GM18951 (cell line): ENCODE measurements around the gene TTC8.
A peak's percentile ranks its signal among the peaks of the same experiment; 100 is the strongest.
"Not testable (repeated sequence)": the region's sequence is repeated elsewhere in the genome, so short reads cannot be mapped to it uniquely, and the experiment has no call there.

ENCODE experiments used
- POLR2A ChIP-seq: IDR thresholded peaks from 4 replicates; pipeline ENCODE4 v1.6.1; 2011; ENCODE audit warnings: mild to moderate bottlenecking; ENCODE audit not compliant: insufficient read length, insufficient read depth; ENCODE audit errors: extremely low read depth
- in situ Hi-C: fragments of 300-500 bp; cut with MboI; formaldehyde crosslinking; loops from one replicate; pipeline ENCODE4 v1.12.0; 2022; ENCODE audit warnings: low sequenced_read_pairs, mixed read lengths, inconsistent platforms; ENCODE audit not compliant: unreplicated experiment

TTC8 gene

GRCh38 chr14:88824314-88825077, at the start of gene TTC8:
TSS of gene TTC8 (plus strand) at chr14:88824651. CDS start at chr14:88824708, 57 bp downstream.
- TF ChIP-seq POLR2A, result peak; percentile 59
- in situ Hi-C loops, result no loop called here

DNA sequence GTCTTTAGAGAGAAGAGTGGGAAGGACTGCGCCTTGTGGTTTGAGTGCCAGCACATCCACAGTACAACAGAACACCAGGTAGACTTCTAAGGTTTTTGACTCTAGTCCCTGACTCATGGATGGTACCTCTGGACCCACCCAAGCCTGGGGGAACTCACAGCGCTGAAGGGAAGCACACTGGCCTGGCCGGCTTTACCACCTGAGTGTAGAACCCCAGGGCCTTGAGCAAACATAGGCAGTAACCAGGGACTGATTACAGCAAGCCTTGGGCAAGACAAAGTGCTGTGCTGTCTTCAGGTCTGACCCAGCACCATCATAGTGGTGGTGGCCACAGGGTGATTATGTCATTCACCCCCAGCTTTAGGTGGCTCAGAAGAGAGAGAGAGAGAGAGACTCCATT, 48.9 kb upstream of the TTC8 start:
- TF ChIP-seq POLR2A, result no peak
- in situ Hi-C loops, result no loop called here

DNA sequence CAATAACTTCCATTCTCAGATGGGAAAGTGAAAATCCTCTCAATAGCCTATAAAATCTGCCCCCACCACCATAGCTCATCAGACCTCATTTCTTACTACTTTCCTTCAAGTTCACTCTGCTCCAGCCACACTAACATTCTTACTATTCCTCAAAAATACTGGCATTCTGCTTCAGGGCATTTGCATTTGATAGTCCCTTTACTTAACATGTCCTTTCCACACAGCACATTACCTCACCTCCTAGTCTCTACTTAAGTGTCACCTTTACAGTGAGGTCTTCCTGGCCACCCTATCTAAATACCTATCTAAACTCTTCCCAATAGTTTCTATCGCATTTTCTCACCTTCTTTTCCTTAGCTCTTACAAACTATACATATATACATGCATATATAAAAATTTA, 38.5 kb upstream of the TTC8 start:
- TF ChIP-seq POLR2A, result no peak
- in situ Hi-C loops, result no loop called here

GRCh38 chr14:88786715-88787114, 37.7 kb upstream of the TTC8 start:
- TF ChIP-seq POLR2A, result no peak
- in situ Hi-C loops, result no loop called here

GRCh38 chr14:88789573-88789972, 34.9 kb upstream of the TTC8 start:
- in situ Hi-C loops, result not testable (repeated sequence)

DNA sequence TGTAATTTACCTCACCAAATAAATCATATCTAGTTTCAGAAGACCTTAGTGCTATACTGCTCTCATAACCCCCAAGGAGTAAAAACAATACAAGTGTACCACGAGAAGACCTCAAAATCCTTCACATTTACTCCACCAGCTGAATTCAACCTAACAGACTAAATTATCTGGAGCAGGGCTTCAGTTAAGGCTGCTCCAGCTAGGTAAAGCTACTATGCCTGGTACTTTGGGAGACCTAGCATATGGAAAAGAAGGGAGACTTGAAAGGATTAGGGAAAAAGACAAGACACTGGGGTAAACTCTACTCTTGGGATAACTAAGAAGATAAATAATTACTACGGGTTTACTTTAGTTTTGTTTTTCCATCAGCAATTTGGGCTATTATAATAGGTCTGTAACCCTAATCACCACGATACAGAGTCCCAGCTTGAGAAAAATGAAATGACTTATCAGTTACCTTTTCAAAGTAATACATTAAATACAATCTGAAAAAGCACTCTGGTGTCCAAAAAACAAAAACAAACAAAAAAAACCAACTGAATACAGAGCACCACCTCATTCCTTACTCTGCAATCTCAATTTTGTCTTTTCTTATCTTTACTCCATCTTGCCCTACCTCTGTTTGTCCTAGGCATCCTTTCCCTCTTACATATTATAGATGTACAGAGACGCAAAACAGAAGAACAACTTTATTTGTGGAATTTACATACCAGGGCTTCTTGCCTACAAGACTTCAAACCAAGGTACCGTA, 33.8 kb upstream of the TTC8 start:
- in situ Hi-C loops, result no loop called here

GRCh38 chr14:88791252-88791621, 33.2 kb upstream of the TTC8 start:
- no peak for TF ChIP-seq POLR2A
- in situ Hi-C loops, result no loop called here

More for the DNA sequence above, 33.8 kb upstream of the TTC8 start:
- TF ChIP-seq POLR2A, result no peak

- no peak for TF ChIP-seq POLR2A
- in situ Hi-C loops, result no loop called here
These were observed 32.6 kb upstream of the TTC8 start for GRCh38 chr14:88791629-88792472.

DNA sequence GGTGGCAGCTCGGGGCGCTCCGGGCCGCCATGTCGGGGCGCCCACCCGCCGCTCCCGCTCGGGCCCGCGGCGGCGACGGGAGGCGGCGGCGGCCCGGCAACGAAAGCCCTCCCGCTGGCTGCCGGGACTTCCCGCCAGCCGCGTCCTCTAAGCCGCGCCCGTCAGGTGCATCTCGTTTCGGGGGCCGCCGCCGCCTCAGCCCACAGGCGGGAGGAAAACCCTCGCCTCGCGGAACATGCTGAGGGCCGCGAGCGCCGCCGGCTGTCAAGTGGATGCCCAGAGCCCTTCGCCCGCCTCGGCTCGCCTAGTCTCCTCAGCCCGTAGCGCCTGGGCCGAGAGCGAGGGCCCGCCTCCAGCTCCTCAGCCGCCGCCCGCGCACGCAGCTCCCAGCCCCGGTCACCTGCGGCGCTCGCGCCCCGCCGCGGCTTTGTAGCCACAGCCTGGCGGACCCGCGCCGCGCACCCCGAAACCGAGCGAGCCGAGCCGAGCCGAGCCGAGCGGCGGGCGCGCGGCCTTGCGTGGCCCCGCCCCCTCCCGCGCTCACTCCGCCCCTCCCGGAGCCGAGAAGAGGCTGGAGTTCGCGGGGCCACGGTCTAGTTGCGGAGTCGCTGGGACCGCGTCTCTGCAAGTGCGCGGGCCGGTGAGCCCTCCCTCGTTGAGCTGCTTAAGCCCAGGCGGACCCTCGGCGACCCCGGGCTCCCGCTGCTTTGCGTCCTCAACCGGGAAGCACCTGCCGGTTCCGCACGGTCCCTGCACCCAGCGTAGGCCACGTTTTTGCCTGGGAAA, 31.8 kb upstream of the TTC8 start, which contains the start of gene EML5:
EML5 (minus strand) TSS at position 481 of the 786 bp plus-strand sequence; CDS start at position 31, 450 bp downstream.
- TF ChIP-seq POLR2A, result no peak

DNA sequence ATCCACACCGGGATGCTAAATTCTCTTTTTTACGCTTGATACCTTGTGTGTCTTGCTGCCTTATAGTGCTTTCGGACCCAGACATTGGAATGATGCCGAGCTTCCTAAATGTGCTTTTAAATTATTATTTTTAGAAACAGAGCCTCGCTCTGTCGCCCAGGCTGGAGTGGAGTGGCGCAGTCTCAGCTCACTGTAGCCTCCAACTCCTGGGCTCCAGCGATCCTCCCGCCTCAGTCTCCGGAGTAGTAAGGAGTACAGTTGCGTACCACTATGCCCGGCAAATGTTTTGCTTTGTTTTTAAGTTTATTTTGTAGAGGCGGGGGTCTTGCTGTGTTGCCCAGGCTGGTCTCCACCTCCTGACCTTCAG, 31.2 kb upstream of the TTC8 start:
- in situ Hi-C loops, result no loop called here
- TF ChIP-seq POLR2A, result no peak

More for the DNA sequence above, 31.8 kb upstream of the TTC8 start, which contains the start of gene EML5:
- in situ Hi-C loops, result no loop called here

DNA sequence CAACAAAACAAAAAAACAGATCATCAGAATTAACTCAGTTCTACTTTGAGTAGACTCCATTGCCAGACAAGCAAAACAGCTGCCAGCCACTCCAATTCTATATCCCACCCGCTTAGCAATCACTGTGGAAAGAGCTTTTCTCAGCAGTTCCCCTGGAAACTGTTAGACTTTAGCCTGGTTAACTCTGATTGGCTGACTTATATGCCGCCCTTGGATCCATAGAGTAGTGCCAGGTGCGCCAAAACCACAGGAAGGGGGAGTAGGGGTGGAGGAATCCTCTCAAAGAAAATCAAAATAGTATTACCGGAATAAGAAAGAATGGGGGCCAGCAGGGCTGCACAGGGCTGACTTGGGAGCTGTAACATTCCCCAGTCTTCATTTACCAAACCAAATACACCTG, 26.3 kb upstream of the TTC8 start:
- in situ Hi-C loops, result no loop called here
- TF ChIP-seq POLR2A, result no peak

GRCh38 chr14:88799522-88799921, 24.9 kb upstream of the TTC8 start:
- no peak for TF ChIP-seq POLR2A
- in situ Hi-C loops, result no loop called here
